Trophoblast cell (in vitro differentiated cells and primary cell): ENCODE data around the gene DZANK1.

Experiments used
- DNase-seq, 2 donors: peaks; one replicate each; pipeline ENCODE4 v3.0.0-alpha.2; 2016
- H2AFZ ChIP-seq: 2 replicates; pipeline ENCODE4 v1.6.1; 2013; ENCODE audit warnings: low read length, moderate library complexity, mild to moderate bottlenecking; ENCODE audit not compliant: insufficient read depth, poor library complexity
- H2AK5ac ChIP-seq: 2 replicates; pipeline ENCODE4 v1.6.1; 2013; ENCODE audit warnings: mild to moderate bottlenecking, low read length
- H2BK120ac ChIP-seq: 2 replicates; pipeline ENCODE4 v1.6.1; 2013; ENCODE audit warnings: low read length, mild to moderate bottlenecking, moderate library complexity; ENCODE audit not compliant: insufficient read depth, poor library complexity
- H2BK12ac ChIP-seq: 2 replicates; pipeline ENCODE4 v1.6.1; 2013; ENCODE audit warnings: mild to moderate bottlenecking, low read length, moderate library complexity
- H2BK5ac ChIP-seq: 2 replicates; pipeline ENCODE4 v1.6.1; 2013; ENCODE audit warnings: low read length, low read depth, moderate library complexity, mild to moderate bottlenecking; ENCODE audit not compliant: poor library complexity
- H3K14ac ChIP-seq: 2 replicates; pipeline ENCODE4 v1.6.1; 2013; ENCODE audit warnings: mild to moderate bottlenecking, low read length
- H3K18ac ChIP-seq: 2 replicates; pipeline ENCODE4 v1.6.1; 2013; ENCODE audit warnings: mild to moderate bottlenecking, low read length
- H3K23ac ChIP-seq: 2 replicates; pipeline ENCODE4 v1.6.1; 2013; ENCODE audit warnings: low read length
- H3K27ac ChIP-seq: 2 replicates; pipeline ENCODE4 v1.5.1; 2013; ENCODE audit warnings: low read depth, mild to moderate bottlenecking, inconsistent platforms, low read length, moderate library complexity
- H3K27me3 ChIP-seq: 2 replicates; pipeline ENCODE4 v1.6.1; 2013; ENCODE audit warnings: inconsistent platforms, mild to moderate bottlenecking, low read length, moderate library complexity; ENCODE audit not compliant: insufficient read depth
- H3K36me3 ChIP-seq, 2 experiments: 1 replicate in 1 of 2; 2 replicates in 1 of 2; pipeline ENCODE4 v1.6.1; 2013; ENCODE audit warnings: low read length in 2 of 2, mild to moderate bottlenecking in 2 of 2, moderate library complexity in 1 of 2; ENCODE audit not compliant: insufficient read depth in 2 of 2, control insufficient read depth in 1 of 2
- H3K4ac ChIP-seq: 2 replicates; pipeline ENCODE4 v1.6.1; 2013; ENCODE audit warnings: low read depth, mild to moderate bottlenecking, low read length, moderate library complexity
- H3K4me1 ChIP-seq, 2 experiments: 1 replicate in 1 of 2; 2 replicates in 1 of 2; pipeline ENCODE4 v1.6.1; 2013; ENCODE audit warnings: low read length in 2 of 2, mild to moderate bottlenecking in 2 of 2, moderate library complexity in 1 of 2; ENCODE audit not compliant: insufficient read depth in 2 of 2, control insufficient read depth in 1 of 2
- H3K4me2 ChIP-seq: 2 replicates; pipeline ENCODE4 v1.6.1; 2013; ENCODE audit warnings: inconsistent platforms, mild to moderate bottlenecking, low read length, moderate library complexity
- H3K4me3 ChIP-seq: 2 replicates; pipeline ENCODE4 v1.5.1; 2013; ENCODE audit warnings: mild to moderate bottlenecking, low read depth, low read length, inconsistent platforms
- H3K79me1 ChIP-seq: one replicate; pipeline ENCODE4 v1.6.1; 2013; ENCODE audit warnings: low read length
- H3K79me2 ChIP-seq: 2 replicates; pipeline ENCODE4 v1.6.1; 2013; ENCODE audit warnings: low read length, mild to moderate bottlenecking; ENCODE audit not compliant: control insufficient read depth, insufficient read depth, poor library complexity
- H3K9ac ChIP-seq: 2 replicates; pipeline ENCODE4 v1.6.1; 2013; ENCODE audit warnings: mild to moderate bottlenecking, low read length
- H3K9me3 ChIP-seq: 2 replicates; pipeline ENCODE4 v1.6.1; 2013; ENCODE audit warnings: low read depth, mild to moderate bottlenecking, control low read depth, inconsistent platforms, low read length; ENCODE audit not compliant: insufficient read depth
- H4K12ac ChIP-seq: 2 replicates; pipeline ENCODE4 v1.6.1; 2013; ENCODE audit warnings: low read depth, mild to moderate bottlenecking, low read length, moderate library complexity
- H4K8ac ChIP-seq: 2 replicates; pipeline ENCODE4 v1.6.1; 2013; ENCODE audit warnings: low read depth, mild to moderate bottlenecking, low read length, moderate library complexity
- H4K91ac ChIP-seq: one replicate; pipeline ENCODE4 v1.6.1; 2013; ENCODE audit warnings: low read depth, mild to moderate bottlenecking, low read length, moderate library complexity
- WGBS: extraction: QIAGEN DNeasy Blood & Tissue Kit; methylation state at CpG from one replicate; pipeline ENCODE4 v1.1.7; 2013; ENCODE audit warnings: missing lambda C conversion rate; ENCODE audit not compliant: insufficient read length, insufficient coverage; ENCODE audit errors: extremely low coverage; 5-methylcytosine and 5-hydroxymethylcytosine counted together

DZANK1 gene

GRCh38 chr20:18488301-18488700, 21.5 kb upstream of the DZANK1 start:
- no peak overlapping the region for H4K8ac ChIP-seq
- no peak overlapping the region for H2BK5ac ChIP-seq
- no peak overlapping the region for H3K18ac ChIP-seq
- WGBS = no CpG with 5 or more reads among the region's 3 CpGs
- H3K9me3 ChIP-seq = no peaks in the 10 kb centered on the region
- no peak overlapping the region for H3K14ac ChIP-seq
- no peak overlapping the region for H4K91ac ChIP-seq
- peaks cover 7 to 10% of the 10 kb centered on the region in 2 experiments for H3K36me3 ChIP-seq
- no peak overlapping the region for H3K4me2 ChIP-seq
- no peak overlapping the region for H2AFZ ChIP-seq
- H3K79me2 ChIP-seq = no peaks in the 10 kb centered on the region
- H3K23ac ChIP-seq = no peak overlapping the region
- no peak overlapping the region for H3K9ac ChIP-seq
- no peak overlapping the region for H2AK5ac ChIP-seq
- no peak overlapping the region for H2BK12ac ChIP-seq
- H3K27ac ChIP-seq = no peak overlapping the region
- no peak overlapping the region for H2BK120ac ChIP-seq
- no peaks in the 10 kb centered on the region for H3K79me1 ChIP-seq
- H3K27me3 ChIP-seq = no peaks in the 10 kb centered on the region
- no peak overlapping the region for H4K12ac ChIP-seq
- H3K4me1 ChIP-seq = no peaks in the 10 kb centered on the region
- no peak overlapping the region for H3K4ac ChIP-seq
- H3K4me3 ChIP-seq = no peak overlapping the region
- DNase-seq = no peak

DNA sequence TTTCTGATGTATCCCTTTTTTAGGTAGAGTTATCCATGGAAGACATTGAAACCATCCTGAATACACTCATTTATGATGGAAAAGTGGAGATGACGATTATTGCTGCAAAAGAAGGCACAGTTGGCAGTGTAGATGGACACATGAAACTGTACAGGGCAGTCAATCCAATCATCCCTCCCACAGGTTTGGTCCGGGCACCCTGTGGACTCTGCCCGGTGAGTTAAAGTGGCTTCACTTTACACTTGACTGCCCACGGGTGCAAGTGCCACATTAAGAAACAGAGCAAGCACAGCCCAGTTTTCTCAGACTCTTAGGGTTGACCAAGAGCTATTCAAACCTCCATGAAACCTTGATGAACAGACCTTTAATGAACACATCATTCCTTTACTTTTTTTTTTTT, 14.8 kb upstream of the DZANK1 start:
- WGBS = no CpG with 5 or more reads among the region's 4 CpGs
- Histone ChIP-seq H2BK120ac (no peak overlapping the region), H3K27ac (no peak overlapping the region), H3K18ac (no peak overlapping the region), H3K9ac (no peak overlapping the region), H3K4me1 (no peaks in the 10 kb centered on the region), H3K4ac (no peak overlapping the region), H2BK12ac (no peak overlapping the region), H2AFZ (no peak overlapping the region), H4K12ac (no peak overlapping the region), H3K4me2 (no peak overlapping the region), H2AK5ac (no peak overlapping the region), H3K27me3 (no peaks in the 10 kb centered on the region), H4K8ac (no peak overlapping the region), H2BK5ac (no peak overlapping the region), H3K79me2 (no peaks in the 10 kb centered on the region), H3K9me3 (no peaks in the 10 kb centered on the region), H3K4me3 (no peak overlapping the region), H3K23ac (no peak overlapping the region), H3K79me1 (no peaks in the 10 kb centered on the region), H3K14ac (no peak overlapping the region), H3K36me3 (peaks cover 18 to 24% of the 10 kb centered on the region in 2 experiments), H4K91ac (no peak overlapping the region)
- no peak for DNase-seq

GRCh38 chr20:18477821-18478220, 11.0 kb upstream of the DZANK1 start:
- Histone ChIP-seq H3K27ac (no peak overlapping the region), H3K36me3 (peaks cover 18 to 23% of the 10 kb centered on the region in 2 experiments), H2BK5ac (no peak overlapping the region), H4K8ac (no peak overlapping the region), H3K27me3 (no peaks in the 10 kb centered on the region), H3K14ac (no peak overlapping the region), H3K9ac (no peak overlapping the region), H2BK120ac (no peak overlapping the region), H4K12ac (no peak overlapping the region), H2AK5ac (no peak overlapping the region), H3K79me2 (no peaks in the 10 kb centered on the region), H2BK12ac (no peak overlapping the region), H3K9me3 (no peaks in the 10 kb centered on the region), H3K4ac (no peak overlapping the region), H3K4me3 (no peak overlapping the region), H3K4me2 (no peak overlapping the region), H3K4me1 (no peaks in the 10 kb centered on the region), H3K23ac (no peak overlapping the region), H3K18ac (no peak overlapping the region), H4K91ac (no peak overlapping the region), H2AFZ (no peak overlapping the region), H3K79me1 (no peaks in the 10 kb centered on the region)
- no peak for DNase-seq
- no CpG with 5 or more reads among the region's 1 CpG for WGBS

GRCh38 chr20:18477218-18477617, 10.4 kb upstream of the DZANK1 start:
- Histone ChIP-seq H2AK5ac (no peak overlapping the region), H3K27me3 (no peaks in the 10 kb centered on the region), H2BK12ac (no peak overlapping the region), H4K91ac (no peak overlapping the region), H2BK5ac (no peak overlapping the region), H3K4me1 (no peaks in the 10 kb centered on the region), H3K9ac (no peak overlapping the region), H3K18ac (no peak overlapping the region), H3K9me3 (no peaks in the 10 kb centered on the region), H3K4ac (no peak overlapping the region), H2BK120ac (no peak overlapping the region), H3K14ac (no peak overlapping the region), H2AFZ (no peak overlapping the region), H3K79me1 (no peaks in the 10 kb centered on the region), H3K27ac (no peak overlapping the region), H4K12ac (no peak overlapping the region), H4K8ac (no peak overlapping the region), H3K4me3 (no peak overlapping the region), H3K79me2 (no peaks in the 10 kb centered on the region), H3K23ac (no peak overlapping the region), H3K4me2 (no peak overlapping the region), H3K36me3 (peaks cover 18% of the 10 kb centered on the region in 2 experiments)
- no peak for DNase-seq
- no CpG with 5 or more reads among the region's 1 CpG for WGBS
